ENCODE measurements around the gene SARDH. TPM values are rescaled to one million over a fixed set of nuclear protein-coding genes. Genes with fewer than 3 reads are reported as not detected.

SARDH gene
- total and polyA plus RNA-seq, 2 donors (not counting 3 experiments of a cell fraction or from before 2014, with no cell fraction given), result 0.19 to 0.44 TPM

DNA sequence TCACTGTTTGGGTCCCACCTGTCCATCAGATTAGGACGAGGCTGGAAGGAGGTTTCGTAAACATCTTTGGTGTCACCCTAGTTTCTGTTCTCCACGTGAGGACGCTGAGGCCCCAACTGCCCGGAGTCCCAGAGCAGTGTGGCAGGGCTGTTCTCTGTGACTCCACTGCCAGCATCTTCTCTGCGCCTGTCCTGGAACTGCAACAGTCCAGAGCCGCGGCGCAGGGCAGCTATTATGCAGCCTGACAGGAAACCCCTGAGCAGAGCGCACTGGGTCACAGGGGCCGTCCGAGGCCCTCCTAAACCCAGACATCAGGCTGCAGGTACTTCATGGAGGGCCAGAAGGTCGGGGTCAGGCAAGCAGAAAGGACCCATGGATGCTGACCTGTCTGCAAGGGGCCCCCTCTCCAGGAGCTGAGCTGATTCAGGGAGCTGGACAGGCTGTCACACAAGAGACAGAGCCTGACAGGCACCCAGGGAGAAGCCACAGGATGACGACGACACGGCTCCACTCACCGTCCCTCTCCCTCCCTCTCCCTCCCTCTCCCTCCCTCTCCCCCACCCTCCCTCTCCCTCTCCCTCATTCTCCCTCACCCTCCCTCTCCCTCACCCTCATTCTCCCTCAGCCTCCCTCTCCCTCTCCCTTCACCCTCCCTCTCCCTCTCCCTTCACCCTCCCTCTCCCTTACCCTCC lies 70.2 kb downstream of the SARDH start:
- H2AFZ ChIP-seq (ENCODE audit: low read depth, low read length), result no peak overlapping the region
- H3K9ac ChIP-seq (replicated peaks; ENCODE audit: extremely low read depth, insufficient read depth, low read length), result no peak overlapping the region
- H3K4me1 ChIP-seq (ENCODE audit: control insufficient read depth, extremely low read depth, insufficient read depth, low read length), result no peaks in the 10 kb centered on the region
- intact Hi-C loops (cut with micrococcal nuclease), result no loop called here
- FAIRE-seq (no peak), DNase-seq (ENCODE audit: low read depth, low spot score) (no peak)
- ChIA-PET POLR2A (no interaction called here), CTCF (no interaction called here)
- H3K9me3 ChIP-seq (replicated peaks; ENCODE audit: control insufficient read depth, insufficient read depth, low read length), result no peaks in the 10 kb centered on the region
- BruUV-seq (replicated peaks), result no TSS peak
- no peaks in the 10 kb centered on the region for H3K79me2 ChIP-seq (ENCODE audit: control insufficient read depth, insufficient read depth, low read length)
- no peak overlapping the region for H3K4me2 ChIP-seq (ENCODE audit: insufficient read depth, low read length)
- dilution Hi-C loops (cut with MboI; ENCODE audit: extremely low pct_ligation_motif_present, low sequenced_read_pairs), result no loop called here
- no peak overlapping the region for H3K27ac ChIP-seq (ENCODE audit: insufficient read depth, low read depth, low read length)
- no peaks in the 10 kb centered on the region for H3K27me3 ChIP-seq (ENCODE audit: control insufficient read depth in 2 of 2, insufficient read depth in 2 of 2, low read length in 2 of 2)
- no peaks in the 10 kb centered on the region for H3K36me3 ChIP-seq (ENCODE audit: control insufficient read depth in 2 of 2, extremely low read depth in 1 of 2, insufficient read depth in 2 of 2, low read length in 2 of 2)
- TF ChIP-seq MYC (IDR thresholded peaks at IDR 0.05; ENCODE audit: low read depth, low read length) (no peak), EZH2 (IDR thresholded peaks at IDR 0.05; ENCODE audit: borderline replicate concordance, low read depth, low read length, severe bottlenecking) (no peak), POLR2A (IDR thresholded peaks at IDR 0.05; ENCODE audit: low read depth, low read length) (no peak), FOS (IDR thresholded peaks at IDR 0.05; ENCODE audit: borderline replicate concordance, insufficient read depth, low read length) (no peak), POLR2AphosphoS5 (IDR thresholded peaks at IDR 0.05; ENCODE audit: insufficient read depth, low read depth, low read length) (no peak), JUN (IDR thresholded peaks at IDR 0.05; ENCODE audit: borderline replicate concordance, insufficient read depth, insufficient read length, low read depth) (no peak), GATA2 (IDR thresholded peaks at IDR 0.05; ENCODE audit: insufficient read depth, insufficient read length, low read depth, low read length) (no peak)
- TF ChIP-seq, protein P1, sequence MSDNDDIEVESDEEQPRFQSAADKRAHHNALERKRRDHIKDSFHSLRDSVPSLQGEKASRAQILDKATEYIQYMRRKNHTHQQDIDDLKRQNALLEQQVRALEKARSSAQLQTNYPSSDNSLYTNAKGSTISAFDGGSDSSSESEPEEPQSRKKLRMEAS (IDR thresholded peaks at IDR 0.05; ENCODE audit: insufficient read depth, insufficient read length), result no peak
- TF ChIP-seq, protein P2, sequence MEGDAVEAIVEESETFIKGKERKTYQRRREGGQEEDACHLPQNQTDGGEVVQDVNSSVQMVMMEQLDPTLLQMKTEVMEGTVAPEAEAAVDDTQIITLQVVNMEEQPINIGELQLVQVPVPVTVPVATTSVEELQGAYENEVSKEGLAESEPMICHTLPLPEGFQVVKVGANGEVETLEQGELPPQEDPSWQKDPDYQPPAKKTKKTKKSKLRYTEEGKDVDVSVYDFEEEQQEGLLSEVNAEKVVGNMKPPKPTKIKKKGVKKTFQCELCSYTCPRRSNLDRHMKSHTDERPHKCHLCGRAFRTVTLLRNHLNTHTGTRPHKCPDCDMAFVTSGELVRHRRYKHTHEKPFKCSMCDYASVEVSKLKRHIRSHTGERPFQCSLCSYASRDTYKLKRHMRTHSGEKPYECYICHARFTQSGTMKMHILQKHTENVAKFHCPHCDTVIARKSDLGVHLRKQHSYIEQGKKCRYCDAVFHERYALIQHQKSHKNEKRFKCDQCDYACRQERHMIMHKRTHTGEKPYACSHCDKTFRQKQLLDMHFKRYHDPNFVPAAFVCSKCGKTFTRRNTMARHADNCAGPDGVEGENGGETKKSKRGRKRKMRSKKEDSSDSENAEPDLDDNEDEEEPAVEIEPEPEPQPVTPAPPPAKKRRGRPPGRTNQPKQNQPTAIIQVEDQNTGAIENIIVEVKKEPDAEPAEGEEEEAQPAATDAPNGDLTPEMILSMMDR (IDR thresholded peaks at IDR 0.05; ENCODE audit: extremely low read depth in 1 of 2, insufficient read depth in 1 of 2, low read depth in 1 of 2, low read length in 2 of 2), result no peak
- H3K9me1 ChIP-seq (replicated peaks; ENCODE audit: control insufficient read depth, extremely low read depth, insufficient read depth, low read length), result no peaks in the 10 kb centered on the region
- H4K20me1 ChIP-seq (replicated peaks; ENCODE audit: control insufficient read depth, extremely low read depth, insufficient read depth, low read length), result no peaks in the 10 kb centered on the region
- H3K4me3 ChIP-seq (replicated peaks in 1 of 3; ENCODE audit: insufficient read depth in 1 of 3, low read depth in 1 of 3, low read length in 3 of 3), result no peak overlapping the region
